RPMI8226 (cell line): ENCODE results near the gene MINPP1.
"Not testable (repeated sequence)": the region's sequence is repeated elsewhere in the genome, so short reads cannot be mapped to it uniquely, and the experiment has no call there.

Source experiments
- DNase-seq: peaks from one replicate; pipeline ENCODE4 v3.0.0-alpha.2; 2015

Gene MINPP1

GRCh38 chr10:87578842-87579401, 74.2 kb downstream of the MINPP1 start:
- DNase-seq = no peak

- no peak for DNase-seq
Observed at GRCh38 chr10:87579563-87579962, 74.9 kb downstream of the MINPP1 start.

- no peak for DNase-seq
Observed at GRCh38 chr10:87580016-87580415, 75.3 kb downstream of the MINPP1 start.

- DNase-seq = no peak
Observed at GRCh38 chr10:87585565-87586514, 81.1 kb downstream of the MINPP1 start.

GRCh38 chr10:87589645-87590051, 85.0 kb downstream of the MINPP1 start:
- DNase-seq = no peak

- DNase-seq = no peak
Observed at GRCh38 chr10:87590705-87591588, 86.3 kb downstream of the MINPP1 start.

GRCh38 chr10:87591589-87591886, 86.8 kb downstream of the MINPP1 start:
- DNase-seq = no peak

GRCh38 chr10:87592920-87593319, 88.2 kb downstream of the MINPP1 start:
- DNase-seq = not testable (repeated sequence)

GRCh38 chr10:87593702-87594101, 89.0 kb downstream of the MINPP1 start:
- no peak for DNase-seq

- no peak for DNase-seq
Observed at GRCh38 chr10:87594181-87594580, 89.5 kb downstream of the MINPP1 start.

- no peak for DNase-seq
Observed at GRCh38 chr10:87594864-87595263, 90.2 kb downstream of the MINPP1 start.

- DNase-seq = no peak
Observed at GRCh38 chr10:87596351-87596750, 91.7 kb downstream of the MINPP1 start.

- DNase-seq = no peak
Observed at GRCh38 chr10:87598700-87599099, 94.0 kb downstream of the MINPP1 start.

GRCh38 chr10:87600581-87600980, 95.9 kb downstream of the MINPP1 start:
- DNase-seq = no peak
